Keratinocyte (primary cell): ENCODE data around the gene MED29. TPM values are rescaled to one million over a fixed set of nuclear protein-coding genes. Genes with fewer than 3 reads are reported as not detected.

Experiments used
- DNase-seq: peaks from one replicate; pipeline ENCODE4 v3.0.0-alpha.2; 2011; ENCODE audit warnings: low read depth, missing footprints, low spot score
- FAIRE-seq: peaks from 2 replicates; lab custom pipeline; 2011; peaks lifted over from hg19 to GRCh38; lab: Jason Lieb, UNC
- H2AFZ ChIP-seq: 2 replicates; pipeline ENCODE4 v1.6.0; 2012; ENCODE audit warnings: low read length, control low read depth, inconsistent platforms; ENCODE audit not compliant: control insufficient read depth
- H3K27ac ChIP-seq: 2 replicates; pipeline ENCODE4 v1.5.1; 2011; ENCODE audit warnings: low read length; ENCODE audit not compliant: control insufficient read depth, insufficient read depth
- H3K27me3 ChIP-seq: 3 replicates; pipeline ENCODE4 v1.6.0; 2011; ENCODE audit warnings: low read length; ENCODE audit not compliant: control insufficient read depth, insufficient read depth; ENCODE audit errors: extremely low read depth
- H3K36me3 ChIP-seq, 2 experiments: 2 replicates in 1 of 2; 3 replicates in 1 of 2; pipeline ENCODE4 v1.5.1; 2011; ENCODE audit warnings: low read length in 2 of 2, mild to moderate bottlenecking in 1 of 2; ENCODE audit not compliant: control insufficient read depth in 2 of 2, insufficient read depth in 2 of 2; ENCODE audit errors: extremely low read depth in 1 of 2
- H3K4me1 ChIP-seq: 3 replicates; pipeline ENCODE4 v1.5.1; 2011; ENCODE audit warnings: low read length; ENCODE audit not compliant: control insufficient read depth, insufficient read depth; ENCODE audit errors: extremely low read depth
- H3K4me2 ChIP-seq: 3 replicates; pipeline ENCODE4 v1.6.0; 2011; ENCODE audit warnings: low read depth, low read length; ENCODE audit not compliant: control insufficient read depth, insufficient read depth; ENCODE audit errors: extremely low read depth
- H3K4me3 ChIP-seq, 3 experiments: fragments of 200-600 bp in 1 of 3; sonication (generic) in 1 of 3; 2 replicates in 2 of 3; 3 replicates in 1 of 3; pipeline ENCODE4 v1.5.1; 2011 to 2016; ENCODE audit warnings: low read length in 3 of 3, mild to moderate bottlenecking in 3 of 3, control low read depth in 2 of 3, inconsistent platforms in 1 of 3, low read depth in 1 of 3, mixed read lengths in 1 of 3, mixed run types in 1 of 3, moderate library complexity in 1 of 3; ENCODE audit not compliant: control insufficient read depth in 2 of 3, insufficient read depth in 2 of 3; ENCODE audit errors: extremely low read depth in 1 of 3
- H3K79me2 ChIP-seq: 2 replicates; pipeline ENCODE4 v1.6.0; 2012; ENCODE audit warnings: low read length; ENCODE audit not compliant: control insufficient read depth, insufficient read depth
- H3K9ac ChIP-seq: 3 replicates; pipeline ENCODE4 v1.6.0; 2011; ENCODE audit warnings: low read length; ENCODE audit not compliant: control insufficient read depth, insufficient read depth; ENCODE audit errors: extremely low read depth
- H3K9me1 ChIP-seq: 3 replicates; pipeline ENCODE4 v1.6.0; 2011; ENCODE audit warnings: low read length; ENCODE audit not compliant: control insufficient read depth, insufficient read depth; ENCODE audit errors: extremely low read depth
- H3K9me3 ChIP-seq: 2 replicates; pipeline ENCODE4 v1.5.1; 2012; ENCODE audit warnings: low read depth, low read length; ENCODE audit not compliant: control insufficient read depth
- H4K20me1 ChIP-seq: 3 replicates; pipeline ENCODE4 v1.6.0; 2011; ENCODE audit warnings: low read length; ENCODE audit not compliant: control insufficient read depth, insufficient read depth; ENCODE audit errors: extremely low read depth
- EZH2 ChIP-seq: IDR thresholded peaks from one replicate; pipeline ENCODE4 v1.6.1; 2012; ENCODE audit warnings: inconsistent platforms, mild to moderate bottlenecking, low read length, moderate library complexity
- dilution Hi-C: fragments of 300-500 bp; cut with MboI; formaldehyde crosslinking; loops from one replicate; pipeline ENCODE4 v1.7.0; 2020; ENCODE audit warnings: low sequenced_read_pairs; ENCODE audit not compliant: extremely low pct_ligation_motif_present
- polyA plus RNA-seq, 5 experiments: library from polyadenylated mRNA; depleted of rRNA in 3 of 5; stranded (reverse) in 3 of 5; stranded (forward) in 1 of 5; unstranded in 1 of 5; fragments of >200 nt; gene quantifications; 1 replicate in 1 of 5; 2 replicates in 3 of 5; 3 replicates in 1 of 5; pipeline versions ENCODE4 v1.2.1 to v1.2.3, GENCODE V29; 2011 to 2012; ENCODE audit warnings: missing spikeins in 2 of 5, low read depth in 1 of 5, low replicate concordance in 1 of 5
- TF ChIP-seq, protein P1 (sequence below), 3 experiments: IDR thresholded peaks in 1 of 3; conservative IDR thresholded peaks in 1 of 3; optimal IDR thresholded peaks in 1 of 3; 2 replicates in 2 of 3; 3 replicates in 1 of 3; pipeline versions ENCODE3 to v1.5.1; 2011; ENCODE audit warnings: low read length in 3 of 3, mild to moderate bottlenecking in 3 of 3, moderate library complexity in 2 of 3, control low read depth in 1 of 3, inconsistent platforms in 1 of 3; ENCODE audit not compliant: insufficient read depth in 2 of 3; ENCODE audit errors: extremely low read depth in 1 of 3

MED29 gene
- polyA plus RNA-seq, 1 donor (not counting 4 experiments of a cell fraction or from before 2014, with no cell fraction given), result 14.7 TPM

DNA sequence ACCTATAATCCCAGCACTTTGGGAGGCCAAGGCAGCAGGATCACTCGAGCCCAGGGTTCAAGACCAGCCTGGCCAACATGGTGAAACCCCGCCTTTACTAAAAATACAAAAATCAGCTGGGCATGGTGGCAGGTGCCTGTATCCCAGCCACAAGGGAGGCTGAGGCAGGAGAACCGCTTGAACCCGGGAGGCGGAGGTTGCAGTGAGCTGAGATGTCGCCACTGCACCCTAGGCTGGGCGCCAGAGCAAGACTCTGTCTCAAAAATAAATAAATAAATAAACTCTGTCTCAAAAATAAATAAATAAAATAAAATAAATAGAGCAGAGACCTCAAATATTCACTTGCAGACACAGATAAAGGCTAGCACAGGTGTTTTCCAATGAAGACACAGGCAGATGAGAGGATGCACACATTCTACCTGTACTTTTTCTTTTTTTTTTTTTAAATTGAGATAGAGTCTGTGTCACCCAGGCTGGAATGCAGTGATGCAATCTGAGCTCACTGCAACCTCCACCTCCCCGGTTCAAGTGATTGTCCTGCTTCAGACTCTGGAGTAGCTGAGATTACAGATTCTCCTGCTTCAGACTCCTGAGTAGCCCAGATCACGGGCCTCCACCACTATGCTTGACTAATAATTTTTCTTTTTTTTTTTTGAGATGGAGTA, 47.2 kb downstream of the MED29 start:
- Histone ChIP-seq H3K27me3 (no peaks in the 10 kb centered on the region), H3K27ac (no peak overlapping the region), H3K9me1 (peaks cover 6% of the 10 kb centered on the region), H3K9me3 (no peaks in the 10 kb centered on the region), H3K9ac (no peak overlapping the region), H4K20me1 (peaks cover 11% of the 10 kb centered on the region), H3K4me2 (no peak overlapping the region), H3K4me1 (peaks cover 23% of the 10 kb centered on the region), H3K4me3 (no peak overlapping the region), H3K79me2 (peaks cover 23% of the 10 kb centered on the region), H2AFZ (no peak overlapping the region), H3K36me3 (peaks cover 7 to 15% of the 10 kb centered on the region in 2 experiments)
- FAIRE-seq, result no peak
- TF ChIP-seq, protein P1, sequence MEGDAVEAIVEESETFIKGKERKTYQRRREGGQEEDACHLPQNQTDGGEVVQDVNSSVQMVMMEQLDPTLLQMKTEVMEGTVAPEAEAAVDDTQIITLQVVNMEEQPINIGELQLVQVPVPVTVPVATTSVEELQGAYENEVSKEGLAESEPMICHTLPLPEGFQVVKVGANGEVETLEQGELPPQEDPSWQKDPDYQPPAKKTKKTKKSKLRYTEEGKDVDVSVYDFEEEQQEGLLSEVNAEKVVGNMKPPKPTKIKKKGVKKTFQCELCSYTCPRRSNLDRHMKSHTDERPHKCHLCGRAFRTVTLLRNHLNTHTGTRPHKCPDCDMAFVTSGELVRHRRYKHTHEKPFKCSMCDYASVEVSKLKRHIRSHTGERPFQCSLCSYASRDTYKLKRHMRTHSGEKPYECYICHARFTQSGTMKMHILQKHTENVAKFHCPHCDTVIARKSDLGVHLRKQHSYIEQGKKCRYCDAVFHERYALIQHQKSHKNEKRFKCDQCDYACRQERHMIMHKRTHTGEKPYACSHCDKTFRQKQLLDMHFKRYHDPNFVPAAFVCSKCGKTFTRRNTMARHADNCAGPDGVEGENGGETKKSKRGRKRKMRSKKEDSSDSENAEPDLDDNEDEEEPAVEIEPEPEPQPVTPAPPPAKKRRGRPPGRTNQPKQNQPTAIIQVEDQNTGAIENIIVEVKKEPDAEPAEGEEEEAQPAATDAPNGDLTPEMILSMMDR (optimal IDR thresholded peaks at IDR 0.05 in 1 of 3, IDR thresholded peaks at IDR 0.05 in 1 of 3, conservative IDR thresholded peaks at IDR 0.05 in 1 of 3; ENCODE audit: extremely low read depth in 1 of 3, insufficient read depth in 2 of 3, low read length in 3 of 3), result no peak
- no peak for TF ChIP-seq EZH2
- dilution Hi-C loops, result no loop called here
- DNase-seq, result no peak

DNA sequence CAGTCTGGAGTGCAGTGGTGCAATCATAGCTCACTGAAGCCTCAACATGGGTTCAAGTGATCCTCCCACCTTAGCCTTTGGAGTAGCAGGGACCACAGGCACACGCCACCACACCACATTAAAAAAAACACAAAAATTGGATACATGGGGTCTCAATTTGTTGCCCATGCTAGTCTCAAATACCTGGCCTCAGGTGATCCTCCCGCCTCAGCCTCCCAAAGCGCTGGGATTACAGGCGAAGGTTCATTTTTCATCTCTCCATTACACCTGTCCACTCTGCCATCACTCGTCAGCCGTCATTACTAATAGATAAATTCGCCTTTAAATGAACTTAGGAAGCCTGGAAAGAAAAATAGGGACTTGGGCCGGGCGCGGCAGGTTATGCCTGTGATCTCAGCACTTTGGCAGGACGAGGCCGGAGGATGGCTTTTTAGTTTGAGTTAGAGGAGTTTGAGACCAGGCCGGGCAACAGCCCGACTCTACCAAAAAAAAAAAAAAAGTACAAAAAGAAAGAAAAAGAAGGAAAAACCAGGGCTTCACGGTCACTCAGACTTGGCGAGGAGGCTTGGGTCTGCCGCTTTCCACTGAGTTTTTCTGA, 53.5 kb downstream of the MED29 start:
- Histone ChIP-seq H3K4me3 (peak overlapping the region; percentile 91 to 98 (median 95)), H3K27me3 (no peaks in the 10 kb centered on the region), H3K27ac (peak overlapping the region; percentile 97), H3K9ac (peak overlapping the region; percentile 99), H3K4me1 (peaks cover 23% of the 10 kb centered on the region), H3K36me3 (peaks cover 0 to 5% of the 10 kb centered on the region in 2 experiments), H3K79me2 (peaks cover 50% of the 10 kb centered on the region), H3K9me1 (peaks cover 2% of the 10 kb centered on the region), H4K20me1 (peaks cover 11% of the 10 kb centered on the region), H2AFZ (peak overlapping the region; percentile 20), H3K9me3 (no peaks in the 10 kb centered on the region), H3K4me2 (peak overlapping the region; percentile 82)
- FAIRE-seq (no peak), DNase-seq (no peak)
- dilution Hi-C loops, result no loop called here
- no peak for TF ChIP-seq EZH2
- TF ChIP-seq, protein P1 (optimal IDR thresholded peaks at IDR 0.05 in 1 of 3, IDR thresholded peaks at IDR 0.05 in 1 of 3, conservative IDR thresholded peaks at IDR 0.05 in 1 of 3; ENCODE audit: extremely low read depth in 1 of 3, insufficient read depth in 2 of 3, low read length in 3 of 3), result no peak
